K562 (cell line): Measurements from ENCODE around the gene SMIM3. TPM values are rescaled to one million over a fixed set of nuclear protein-coding genes. Genes with fewer than 3 reads are reported as not detected.

Source experiments
- ARNT ChIP-seq, 2 experiments: fragments of 450-650 bp; IDR thresholded peaks; 2 replicates each; pipeline ENCODE4 v1.6.1; 2016; ENCODE audit warnings: mild to moderate bottlenecking in 1 of 2
- ATF1 ChIP-seq, 2 experiments: fragments of 450-650 bp in 1 of 2; IDR thresholded peaks; 2 replicates each; pipeline ENCODE4 v1.6.1; 2016; ENCODE audit warnings: missing compliant biosample characterization in 1 of 2, missing genetic modification characterization in 1 of 2
- CHCHD3 ChIP-seq: fragments of 250-450 bp; sonication (Bioruptor Pico); IDR thresholded peaks from 2 replicates; pipeline ENCODE4 v2.1.2; 2022; ENCODE audit warnings: mild to moderate bottlenecking
- ELF1 ChIP-seq: fragments of 200-800 bp; sonication (Bioruptor generic); IDR thresholded peaks from 2 replicates; pipeline ENCODE4 v1.6.1; 2016; ENCODE audit warnings: missing genetic modification characterization, missing compliant biosample characterization
- FOXJ3 ChIP-seq: sonication (generic); formaldehyde crosslinking; IDR thresholded peaks from 2 replicates; pipeline ENCODE4 v1.4.0; 2020; ENCODE audit warnings: mild to moderate bottlenecking, missing genetic modification reagents
- FUS ChIP-seq: fragments of 200-400 bp; formaldehyde crosslinking; optimal IDR thresholded peaks from 2 replicates; pipeline ENCODE3; 2017; ENCODE audit warnings: low read depth, low read length
- GABPB1 ChIP-seq: sonication (generic); formaldehyde crosslinking; IDR thresholded peaks from 2 replicates; pipeline ENCODE4 v1.8.0; 2022; ENCODE audit warnings: mild to moderate bottlenecking, missing genetic modification reagents
- HNRNPH1 ChIP-seq: fragments of 200-400 bp; formaldehyde crosslinking; optimal IDR thresholded peaks from 2 replicates; pipeline ENCODE3; 2017; ENCODE audit warnings: low read depth, mild to moderate bottlenecking, low read length, moderate library complexity
- JUN ChIP-seq, 2 experiments: sonication (generic) in 1 of 2; formaldehyde crosslinking in 1 of 2; IDR thresholded peaks; 2 replicates each; pipeline versions ENCODE4 v1.6.1 to v1.8.0; 2012 to 2022; ENCODE audit warnings: borderline replicate concordance in 2 of 2, mild to moderate bottlenecking in 2 of 2, improper control_type of control experiment in 1 of 2, low read depth in 1 of 2, low read length in 1 of 2, missing genetic modification reagents in 1 of 2
- JUNB ChIP-seq: fragments of 450-650 bp; formaldehyde crosslinking; conservative IDR thresholded peaks from 2 replicates; pipeline ENCODE4 v1.4.0; 2020; ENCODE audit warnings: mild to moderate bottlenecking
- MCM7 ChIP-seq, 2 experiments: fragments of 450-650 bp; IDR thresholded peaks; 2 replicates each; pipeline ENCODE4 v1.6.1; 2016 to 2018
- NFE2 ChIP-seq: IDR thresholded peaks from 2 replicates; pipeline ENCODE4 v1.6.1; 2014; ENCODE audit warnings: antibody characterized with exemption, low read depth
- NFRKB ChIP-seq: fragments of 450-650 bp; IDR thresholded peaks from 2 replicates; pipeline ENCODE4 v1.6.1; 2016; ENCODE audit warnings: low read depth
- NR2C1 ChIP-seq, 2 experiments: fragments of 450-650 bp; IDR thresholded peaks; 2 replicates each; pipeline ENCODE4 v1.6.1; 2017; ENCODE audit warnings: mild to moderate bottlenecking in 2 of 2, antibody characterized with exemption in 1 of 2, inconsistent platforms in 1 of 2, missing compliant biosample characterization in 1 of 2, missing genetic modification characterization in 1 of 2
- SETDB1 ChIP-seq: IDR thresholded peaks from one replicate; pipeline ENCODE4 v1.6.1; 2012; ENCODE audit warnings: low read length, control low read depth, inconsistent platforms
- ZBTB1 ChIP-seq: sonication (generic); formaldehyde crosslinking; IDR thresholded peaks from 2 replicates; pipeline ENCODE4 v1.8.1; 2023; ENCODE audit warnings: missing genetic modification reagents, low read depth, mild to moderate bottlenecking, borderline replicate concordance
- ZSCAN32 ChIP-seq: fragments of 450-650 bp; formaldehyde crosslinking; IDR thresholded peaks from 2 replicates; pipeline ENCODE4 v1.4.0; 2020; ENCODE audit warnings: mild to moderate bottlenecking, moderate library complexity
- polyA plus RNA-seq, 8 experiments: library from polyadenylated mRNA; depleted of rRNA in 4 of 8; stranded (reverse) in 5 of 8; unstranded in 3 of 8; fragments of >200 nt; fragmentation: Nextera tagmentation in 2 of 8; fragmentation: Illumina TruSeq in 1 of 8; extraction: Ambion mirVana in 2 of 8; extraction: Trizol in 1 of 8; gene quantifications; 2 replicates each; pipeline versions ENCODE4 v1.2.1 to v1.2.3, GENCODE V29; 2011 to 2014; ENCODE audit warnings: inconsistent platforms in 1 of 8, missing spikeins in 1 of 8
- total RNA-seq, 7 experiments: library from RNA; depleted of rRNA in 6 of 7; stranded (reverse); fragments of >200 nt in 6 of 7; fragmentation: Illumina TruSeq in 2 of 7; extraction: Trizol in 2 of 7; gene quantifications; 2 replicates each; pipeline versions ENCODE4 v1.2.1 to v1.2.3, GENCODE V29; 2011 to 2021; ENCODE audit warnings: low replicate concordance in 1 of 7
- TF ChIP-seq, protein P1 (sequence below): fragments of 200-400 bp; formaldehyde crosslinking; IDR thresholded peaks from 2 replicates; pipeline ENCODE4 v1.6.1; 2017; ENCODE audit warnings: mild to moderate bottlenecking, low read depth, low read length, moderate library complexity
- TF ChIP-seq, protein P2 (sequence below): sonication (generic); formaldehyde crosslinking; IDR thresholded peaks from 2 replicates; pipeline ENCODE4 v1.8.0; 2022; ENCODE audit warnings: mild to moderate bottlenecking, missing genetic modification reagents, borderline replicate concordance
- TF ChIP-seq, protein P3 (sequence below): fragments of 450-650 bp; formaldehyde crosslinking; conservative IDR thresholded peaks from 2 replicates; pipeline ENCODE4 v1.4.0; 2022; ENCODE audit warnings: mild to moderate bottlenecking, missing genetic modification characterization
- TF ChIP-seq, protein P4 (sequence below): fragments of 450-650 bp; formaldehyde crosslinking; IDR thresholded peaks from 2 replicates; pipeline ENCODE4 v1.4.0; 2020; ENCODE audit warnings: mild to moderate bottlenecking, moderate library complexity

SMIM3 gene
- total and polyA plus RNA-seq, 9 of the 15 experiments (the other 6 are each of a cell fraction or from before 2014, with no cell fraction given): 4.1 to 27.7 (median 13.6) TPM

DNA sequence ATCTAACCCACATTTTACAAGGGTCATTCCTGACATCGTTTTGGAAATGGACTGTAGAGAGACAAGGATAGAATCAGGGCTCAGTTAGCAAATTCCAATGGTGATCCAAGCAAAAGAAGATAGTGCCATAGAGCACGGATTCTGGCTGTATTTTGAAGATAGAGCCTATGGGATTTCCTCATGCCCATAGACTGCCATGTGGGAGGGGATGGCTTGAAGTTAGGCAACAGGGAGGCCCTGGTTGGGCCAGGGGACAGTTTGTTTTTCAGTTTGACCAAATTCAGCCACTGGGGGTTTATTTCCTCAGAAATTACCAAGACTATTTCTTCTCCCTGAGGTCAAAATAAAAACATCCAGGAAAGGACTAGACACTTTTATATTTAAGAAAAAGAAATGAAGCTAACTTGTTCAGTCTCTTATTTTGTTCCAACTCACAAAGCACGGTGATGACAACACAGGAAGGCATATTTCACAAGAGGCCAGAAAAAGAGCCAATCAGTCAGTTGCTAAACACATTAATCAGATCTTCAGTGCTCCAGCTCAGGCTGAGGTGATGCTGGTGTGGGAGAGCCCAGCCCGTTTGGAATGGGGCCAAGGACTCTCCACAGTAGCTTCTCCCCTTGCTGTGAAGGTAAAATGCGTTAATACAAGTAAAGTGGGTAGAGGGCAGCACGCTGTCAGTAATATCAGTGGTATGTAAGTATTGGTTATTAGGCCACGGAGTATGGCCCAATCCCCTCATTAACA, 15.4 kb upstream of the SMIM3 start (continued):
- TF ChIP-seq ZSCAN32 (no peak), SETDB1 (no peak), FOXJ3 (no peak), NR2C1 (IDR thresholded peaks at IDR 0.05) (no peak; the same call in 1 of the 2 replicates), NR2C1 (tag; IDR thresholded peaks at IDR 0.05) (no peak; the same call in none of the 2 replicates), MCM7 (IDR thresholded peaks at IDR 0.05) (peak in 1 of 2 experiments; percentile 66; a peak in 1 of 4 replicates), HNRNPH1 (no peak), GABPB1 (CRISPR knock-in tag) (no peak), NFE2 (no peak), FUS (no peak), ARNT (IDR thresholded peaks at IDR 0.05) (0 out of 4 replicates have a peak, but pooled peaks of 1 of the 2 experiments have one; percentile 59), ELF1 (no peak), ATF1 (CRISPR knock-in tag; IDR thresholded peaks at IDR 0.05) (no peak), ATF1 (tag; IDR thresholded peaks at IDR 0.05) (peak; percentile 82), ZBTB1 (CRISPR knock-in tag) (no peak), JUNB (CRISPR knock-in tag) (no peak), CHCHD3 (CRISPR knock-in tag) (no peak), NFRKB (peak; percentile 70), JUN (IDR thresholded peaks at IDR 0.05; ENCODE audit: borderline replicate concordance, low read depth, low read length) (peak; percentile 64; the same call in 1 of the 2 replicates), JUN (CRISPR knock-in tag; IDR thresholded peaks at IDR 0.05; ENCODE audit: borderline replicate concordance) (no peak)
- TF ChIP-seq, protein P1, sequence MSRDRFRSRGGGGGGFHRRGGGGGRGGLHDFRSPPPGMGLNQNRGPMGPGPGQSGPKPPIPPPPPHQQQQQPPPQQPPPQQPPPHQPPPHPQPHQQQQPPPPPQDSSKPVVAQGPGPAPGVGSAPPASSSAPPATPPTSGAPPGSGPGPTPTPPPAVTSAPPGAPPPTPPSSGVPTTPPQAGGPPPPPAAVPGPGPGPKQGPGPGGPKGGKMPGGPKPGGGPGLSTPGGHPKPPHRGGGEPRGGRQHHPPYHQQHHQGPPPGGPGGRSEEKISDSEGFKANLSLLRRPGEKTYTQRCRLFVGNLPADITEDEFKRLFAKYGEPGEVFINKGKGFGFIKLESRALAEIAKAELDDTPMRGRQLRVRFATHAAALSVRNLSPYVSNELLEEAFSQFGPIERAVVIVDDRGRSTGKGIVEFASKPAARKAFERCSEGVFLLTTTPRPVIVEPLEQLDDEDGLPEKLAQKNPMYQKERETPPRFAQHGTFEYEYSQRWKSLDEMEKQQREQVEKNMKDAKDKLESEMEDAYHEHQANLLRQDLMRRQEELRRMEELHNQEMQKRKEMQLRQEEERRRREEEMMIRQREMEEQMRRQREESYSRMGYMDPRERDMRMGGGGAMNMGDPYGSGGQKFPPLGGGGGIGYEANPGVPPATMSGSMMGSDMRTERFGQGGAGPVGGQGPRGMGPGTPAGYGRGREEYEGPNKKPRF: no peak
- TF ChIP-seq, protein P2, sequence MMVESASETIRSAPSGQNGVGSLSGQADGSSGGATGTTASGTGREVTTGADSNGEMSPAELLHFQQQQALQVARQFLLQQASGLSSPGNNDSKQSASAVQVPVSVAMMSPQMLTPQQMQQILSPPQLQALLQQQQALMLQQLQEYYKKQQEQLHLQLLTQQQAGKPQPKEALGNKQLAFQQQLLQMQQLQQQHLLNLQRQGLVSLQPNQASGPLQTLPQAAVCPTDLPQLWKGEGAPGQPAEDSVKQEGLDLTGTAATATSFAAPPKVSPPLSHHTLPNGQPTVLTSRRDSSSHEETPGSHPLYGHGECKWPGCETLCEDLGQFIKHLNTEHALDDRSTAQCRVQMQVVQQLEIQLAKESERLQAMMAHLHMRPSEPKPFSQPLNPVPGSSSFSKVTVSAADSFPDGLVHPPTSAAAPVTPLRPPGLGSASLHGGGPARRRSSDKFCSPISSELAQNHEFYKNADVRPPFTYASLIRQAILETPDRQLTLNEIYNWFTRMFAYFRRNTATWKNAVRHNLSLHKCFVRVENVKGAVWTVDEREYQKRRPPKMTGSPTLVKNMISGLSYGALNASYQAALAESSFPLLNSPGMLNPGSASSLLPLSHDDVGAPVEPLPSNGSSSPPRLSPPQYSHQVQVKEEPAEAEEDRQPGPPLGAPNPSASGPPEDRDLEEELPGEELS: no peak
- TF ChIP-seq, protein P3, sequence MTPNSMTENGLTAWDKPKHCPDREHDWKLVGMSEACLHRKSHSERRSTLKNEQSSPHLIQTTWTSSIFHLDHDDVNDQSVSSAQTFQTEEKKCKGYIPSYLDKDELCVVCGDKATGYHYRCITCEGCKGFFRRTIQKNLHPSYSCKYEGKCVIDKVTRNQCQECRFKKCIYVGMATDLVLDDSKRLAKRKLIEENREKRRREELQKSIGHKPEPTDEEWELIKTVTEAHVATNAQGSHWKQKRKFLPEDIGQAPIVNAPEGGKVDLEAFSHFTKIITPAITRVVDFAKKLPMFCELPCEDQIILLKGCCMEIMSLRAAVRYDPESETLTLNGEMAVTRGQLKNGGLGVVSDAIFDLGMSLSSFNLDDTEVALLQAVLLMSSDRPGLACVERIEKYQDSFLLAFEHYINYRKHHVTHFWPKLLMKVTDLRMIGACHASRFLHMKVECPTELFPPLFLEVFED (CRISPR knock-in tag): no peak
- TF ChIP-seq, protein P4, sequence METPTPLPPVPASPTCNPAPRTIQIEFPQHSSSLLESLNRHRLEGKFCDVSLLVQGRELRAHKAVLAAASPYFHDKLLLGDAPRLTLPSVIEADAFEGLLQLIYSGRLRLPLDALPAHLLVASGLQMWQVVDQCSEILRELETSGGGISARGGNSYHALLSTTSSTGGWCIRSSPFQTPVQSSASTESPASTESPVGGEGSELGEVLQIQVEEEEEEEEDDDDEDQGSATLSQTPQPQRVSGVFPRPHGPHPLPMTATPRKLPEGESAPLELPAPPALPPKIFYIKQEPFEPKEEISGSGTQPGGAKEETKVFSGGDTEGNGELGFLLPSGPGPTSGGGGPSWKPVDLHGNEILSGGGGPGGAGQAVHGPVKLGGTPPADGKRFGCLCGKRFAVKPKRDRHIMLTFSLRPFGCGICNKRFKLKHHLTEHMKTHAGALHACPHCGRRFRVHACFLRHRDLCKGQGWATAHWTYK (CRISPR knock-in tag): no peak
